ENCODE measurements around the gene METTL24.
"Not testable (repeated sequence)": the region's sequence is repeated elsewhere in the genome, so short reads cannot be mapped to it uniquely, and the experiment has no call there.

Gene METTL24

GRCh38 chr6:110319843-110320242 lies 38.3 kb downstream of the METTL24 start:
- Histone ChIP-seq H3K9me3 (ENCODE audit: control insufficient read depth, low read length) (no peaks in the 10 kb centered on the region), H3K27me3 (ENCODE audit: control insufficient read depth, insufficient read depth, low read length) (no peaks in the 10 kb centered on the region), H3K36me3 (ENCODE audit: control insufficient read depth, insufficient read depth, low read length) (no peaks in the 10 kb centered on the region), H3K4me3 (ENCODE audit: low read length) (no peak overlapping the region), H3K4me1 (ENCODE audit: control insufficient read depth, insufficient read depth, low read length) (peaks cover 19% of the 10 kb centered on the region), H3K9ac (ENCODE audit: low read length) (no peak overlapping the region)

GRCh38 chr6:110319381-110319780 lies 38.8 kb downstream of the METTL24 start:
- Histone ChIP-seq H3K36me3 (ENCODE audit: control insufficient read depth, insufficient read depth, low read length) (no peaks in the 10 kb centered on the region), H3K27me3 (ENCODE audit: control insufficient read depth, insufficient read depth, low read length) (no peaks in the 10 kb centered on the region), H3K9me3 (ENCODE audit: control insufficient read depth, low read length) (no peaks in the 10 kb centered on the region), H3K4me3 (ENCODE audit: low read length) (no peak overlapping the region), H3K9ac (ENCODE audit: low read length) (no peak overlapping the region), H3K4me1 (ENCODE audit: control insufficient read depth, insufficient read depth, low read length) (peaks cover 14% of the 10 kb centered on the region)

- Histone ChIP-seq H3K36me3 (ENCODE audit: control insufficient read depth, insufficient read depth, low read length) (no peaks in the 10 kb centered on the region), H3K9ac (ENCODE audit: low read length) (no peak overlapping the region), H3K9me3 (ENCODE audit: control insufficient read depth, low read length) (no peaks in the 10 kb centered on the region), H3K4me3 (ENCODE audit: low read length) (no peak overlapping the region), H3K27me3 (ENCODE audit: control insufficient read depth, insufficient read depth, low read length) (no peaks in the 10 kb centered on the region), H3K4me1 (ENCODE audit: control insufficient read depth, insufficient read depth, low read length) (peaks cover 10% of the 10 kb centered on the region)
Measured at GRCh38 chr6:110318971-110319370, 39.2 kb downstream of the METTL24 start.

GRCh38 chr6:110317646-110318045 lies 40.5 kb downstream of the METTL24 start:
- H3K9ac ChIP-seq (ENCODE audit: low read length), result no peak overlapping the region

GRCh38 chr6:110317189-110317588 lies 41.0 kb downstream of the METTL24 start:
- Histone ChIP-seq H3K9me3 (ENCODE audit: control insufficient read depth, low read length) (no peaks in the 10 kb centered on the region), H3K4me3 (ENCODE audit: low read length) (no peak overlapping the region), H3K4me1 (ENCODE audit: control insufficient read depth, insufficient read depth, low read length) (peaks cover 6% of the 10 kb centered on the region), H3K9ac (ENCODE audit: low read length) (no peak overlapping the region), H3K36me3 (ENCODE audit: control insufficient read depth, insufficient read depth, low read length) (no peaks in the 10 kb centered on the region), H3K27me3 (ENCODE audit: control insufficient read depth, insufficient read depth, low read length) (no peaks in the 10 kb centered on the region)

More at GRCh38 chr6:110317646-110318045, 40.5 kb downstream of the METTL24 start:
- no peaks in the 10 kb centered on the region for H3K27me3 ChIP-seq (ENCODE audit: control insufficient read depth, insufficient read depth, low read length)
- no peak overlapping the region for H3K4me3 ChIP-seq (ENCODE audit: low read length)
- peaks cover 6% of the 10 kb centered on the region for H3K4me1 ChIP-seq (ENCODE audit: control insufficient read depth, insufficient read depth, low read length)
- H3K36me3 ChIP-seq (ENCODE audit: control insufficient read depth, insufficient read depth, low read length), result no peaks in the 10 kb centered on the region
- H3K9me3 ChIP-seq (ENCODE audit: control insufficient read depth, low read length), result no peaks in the 10 kb centered on the region

GRCh38 chr6:110315869-110316398 lies 42.2 kb downstream of the METTL24 start:
- H3K4me3 ChIP-seq (ENCODE audit: low read length), result no peak overlapping the region
- H3K4me1 ChIP-seq (ENCODE audit: control insufficient read depth, insufficient read depth, low read length), result peaks cover 6% of the 10 kb centered on the region
- no peaks in the 10 kb centered on the region for H3K9me3 ChIP-seq (ENCODE audit: control insufficient read depth, low read length)
- H3K27me3 ChIP-seq (ENCODE audit: control insufficient read depth, insufficient read depth, low read length), result no peaks in the 10 kb centered on the region
- no peak overlapping the region for H3K9ac ChIP-seq (ENCODE audit: low read length)
- H3K36me3 ChIP-seq (ENCODE audit: control insufficient read depth, insufficient read depth, low read length), result no peaks in the 10 kb centered on the region

- Histone ChIP-seq H3K9ac (ENCODE audit: low read length) (no peak overlapping the region), H3K27me3 (ENCODE audit: control insufficient read depth, insufficient read depth, low read length) (no peaks in the 10 kb centered on the region), H3K4me1 (ENCODE audit: control insufficient read depth, insufficient read depth, low read length) (peaks cover 6% of the 10 kb centered on the region), H3K4me3 (ENCODE audit: low read length) (no peak overlapping the region), H3K36me3 (ENCODE audit: control insufficient read depth, insufficient read depth, low read length) (no peaks in the 10 kb centered on the region), H3K9me3 (ENCODE audit: control insufficient read depth, low read length) (no peaks in the 10 kb centered on the region)
Measured at GRCh38 chr6:110315207-110315868, 42.8 kb downstream of the METTL24 start.

GRCh38 chr6:110310861-110311446 lies 47.2 kb downstream of the METTL24 start:
- Histone ChIP-seq H3K9me3 (ENCODE audit: control insufficient read depth, low read length) (no peaks in the 10 kb centered on the region), H3K9ac (ENCODE audit: low read length) (no peak overlapping the region), H3K4me1 (ENCODE audit: control insufficient read depth, insufficient read depth, low read length) (peaks cover 3% of the 10 kb centered on the region), H3K36me3 (ENCODE audit: control insufficient read depth, insufficient read depth, low read length) (no peaks in the 10 kb centered on the region), H3K27me3 (ENCODE audit: control insufficient read depth, insufficient read depth, low read length) (no peaks in the 10 kb centered on the region), H3K4me3 (ENCODE audit: low read length) (no peak overlapping the region)

GRCh38 chr6:110309432-110309831 lies 48.7 kb downstream of the METTL24 start:
- H3K27me3 ChIP-seq (ENCODE audit: control insufficient read depth, insufficient read depth, low read length); H3K9ac ChIP-seq (ENCODE audit: low read length); H3K4me1 ChIP-seq (ENCODE audit: control insufficient read depth, insufficient read depth, low read length); H3K36me3 ChIP-seq (ENCODE audit: control insufficient read depth, insufficient read depth, low read length); H3K4me3 ChIP-seq (ENCODE audit: low read length); H3K9me3 ChIP-seq (ENCODE audit: control insufficient read depth, low read length): not testable (repeated sequence)

GRCh38 chr6:110307368-110307767 lies 50.8 kb downstream of the METTL24 start:
- H3K9me3 ChIP-seq (ENCODE audit: control insufficient read depth, low read length), result no peaks in the 10 kb centered on the region
- H3K36me3 ChIP-seq (ENCODE audit: control insufficient read depth, insufficient read depth, low read length), result no peaks in the 10 kb centered on the region
- H3K4me3 ChIP-seq (ENCODE audit: low read length), result no peak overlapping the region
- H3K9ac ChIP-seq (ENCODE audit: low read length), result no peak overlapping the region
- no peaks in the 10 kb centered on the region for H3K4me1 ChIP-seq (ENCODE audit: control insufficient read depth, insufficient read depth, low read length)
- H3K27me3 ChIP-seq (ENCODE audit: control insufficient read depth, insufficient read depth, low read length), result no peaks in the 10 kb centered on the region

GRCh38 chr6:110305832-110306231 lies 52.3 kb downstream of the METTL24 start:
- not testable (repeated sequence) for H3K9ac ChIP-seq (ENCODE audit: low read length); H3K9me3 ChIP-seq (ENCODE audit: control insufficient read depth, low read length); H3K36me3 ChIP-seq (ENCODE audit: control insufficient read depth, insufficient read depth, low read length); H3K4me3 ChIP-seq (ENCODE audit: low read length); H3K4me1 ChIP-seq (ENCODE audit: control insufficient read depth, insufficient read depth, low read length); H3K27me3 ChIP-seq (ENCODE audit: control insufficient read depth, insufficient read depth, low read length)

- H3K9ac ChIP-seq (ENCODE audit: low read length); H3K27me3 ChIP-seq (ENCODE audit: control insufficient read depth, insufficient read depth, low read length); H3K9me3 ChIP-seq (ENCODE audit: control insufficient read depth, low read length); H3K4me3 ChIP-seq (ENCODE audit: low read length); H3K36me3 ChIP-seq (ENCODE audit: control insufficient read depth, insufficient read depth, low read length); H3K4me1 ChIP-seq (ENCODE audit: control insufficient read depth, insufficient read depth, low read length): not testable (repeated sequence)
Measured at GRCh38 chr6:110303692-110304091, 54.5 kb downstream of the METTL24 start.
